Karpas-422 (cell line): Measurements from ENCODE around the gene RNASE2. TPM values are rescaled to one million over a fixed set of nuclear protein-coding genes. Genes with fewer than 3 reads are reported as not detected.
A peak's percentile ranks its signal among the peaks of the same experiment; 100 is the strongest.

Source experiments
- DNase-seq: peaks from one replicate; pipeline ENCODE4 v3.0.0-alpha.2; 2015
- H2AFZ ChIP-seq: fragments of 200-600 bp; sonication (generic); 2 replicates; pipeline ENCODE4 v1.6.1; 2014; ENCODE audit warnings: antibody characterized with exemption, low read length, mixed read lengths
- H3K27ac ChIP-seq: fragments of 200-600 bp; sonication (generic); 2 replicates; pipeline ENCODE4 v1.5.1; 2014; ENCODE audit warnings: mild to moderate bottlenecking, low read length, moderate library complexity
- H3K27me3 ChIP-seq: fragments of 200-600 bp; sonication (generic); 2 replicates; pipeline ENCODE4 v1.6.1; 2014; ENCODE audit warnings: low read length, mixed read lengths
- H3K36me3 ChIP-seq: fragments of 200-600 bp; sonication (generic); 2 replicates; pipeline ENCODE4 v1.6.1; 2014; ENCODE audit warnings: low read length, mixed read lengths; ENCODE audit not compliant: insufficient read depth
- H3K4me1 ChIP-seq: fragments of 200-600 bp; sonication (generic); 2 replicates; pipeline ENCODE4 v1.6.1; 2014; ENCODE audit warnings: mild to moderate bottlenecking, low read length, mixed read lengths
- H3K4me2 ChIP-seq: fragments of 200-600 bp; sonication (generic); 2 replicates; pipeline ENCODE4 v1.6.1; 2014; ENCODE audit warnings: low read length, low read depth, mild to moderate bottlenecking; ENCODE audit not compliant: poor library complexity, severe bottlenecking
- H3K4me3 ChIP-seq: fragments of 200-600 bp; sonication (generic); 2 replicates; pipeline ENCODE4 v1.5.1; 2014; ENCODE audit warnings: mild to moderate bottlenecking, antibody characterized with exemption, low read length, mixed read lengths
- H3K79me2 ChIP-seq: fragments of 200-600 bp; sonication (generic); 2 replicates; pipeline ENCODE4 v1.6.1; 2014; ENCODE audit warnings: mild to moderate bottlenecking, low read length, mixed read lengths
- H3K9ac ChIP-seq: fragments of 200-600 bp; sonication (generic); 2 replicates; pipeline ENCODE4 v1.6.0; 2014; ENCODE audit warnings: low read length
- H3K9me2 ChIP-seq: fragments of 200-600 bp; sonication (generic), shearing (Covaris generic); replicated peaks from 2 replicates; pipeline ENCODE4 v1.6.0; 2014; ENCODE audit warnings: mild to moderate bottlenecking, low read length, moderate library complexity; ENCODE audit not compliant: insufficient read depth
- H3K9me3 ChIP-seq: fragments of 300-700, 200-600 bp; sonication (generic); 2 replicates; pipeline ENCODE4 v1.6.1; 2014; ENCODE audit warnings: low read length, mixed read lengths
- H4K20me1 ChIP-seq: fragments of 200-600 bp; sonication (generic); 2 replicates; pipeline ENCODE4 v1.6.1; 2014; ENCODE audit warnings: mild to moderate bottlenecking, antibody characterized with exemption, low read length, low read depth; ENCODE audit not compliant: insufficient read depth
- total RNA-seq: library from RNA; depleted of rRNA; stranded (reverse); fragments of >200 nt; shearing (Covaris generic); gene quantifications from 2 replicates; pipeline ENCODE4 v1.2.3, GENCODE V29; 2014; ENCODE audit warnings: low replicate concordance

The RNASE2 gene
- total RNA-seq, 1 experiment from 2014 or later, result not detected

GRCh38 chr14:20986811-20987210 is 31.5 kb downstream of the RNASE2 start:
- peaks cover 3% of the 10 kb centered on the region; the same call in 1 of the 2 replicates for H3K36me3 ChIP-seq
- peaks cover 4% of the 10 kb centered on the region; the same call in 1 of the 2 replicates for H4K20me1 ChIP-seq
- H3K4me3 ChIP-seq, result no peak overlapping the region
- H3K4me2 ChIP-seq, result no peak overlapping the region
- no peak for DNase-seq
- no peaks in the 10 kb centered on the region for H3K9me2 ChIP-seq
- no peak overlapping the region for H3K27ac ChIP-seq
- peaks cover 19% of the 10 kb centered on the region for H3K79me2 ChIP-seq
- no peak overlapping the region for H3K9ac ChIP-seq
- no peak overlapping the region for H2AFZ ChIP-seq
- H3K4me1 ChIP-seq, result peaks cover 22% of the 10 kb centered on the region
- no peaks in the 10 kb centered on the region for H3K27me3 ChIP-seq
- no peaks in the 10 kb centered on the region for H3K9me3 ChIP-seq

GRCh38 chr14:20988717-20989470 is 33.6 kb downstream of the RNASE2 start:
- H3K4me1 ChIP-seq, result peaks cover 25% of the 10 kb centered on the region
- peak overlapping the region; percentile 62 for H3K4me3 ChIP-seq
- no peaks in the 10 kb centered on the region for H3K9me2 ChIP-seq
- H3K9me3 ChIP-seq, result no peaks in the 10 kb centered on the region
- peaks cover 20% of the 10 kb centered on the region; the same call in 1 of the 2 replicates for H3K36me3 ChIP-seq
- H3K79me2 ChIP-seq, result peaks cover 23% of the 10 kb centered on the region
- H3K4me2 ChIP-seq, result peak overlapping the region; percentile 92
- H3K9ac ChIP-seq, result peak overlapping the region; percentile 66
- DNase-seq, result no peak
- H2AFZ ChIP-seq, result no peak overlapping the region
- peaks cover 4% of the 10 kb centered on the region; the same call in 1 of the 2 replicates for H4K20me1 ChIP-seq
- peak overlapping the region; percentile 63 for H3K27ac ChIP-seq
- H3K27me3 ChIP-seq, result no peaks in the 10 kb centered on the region

DNA sequence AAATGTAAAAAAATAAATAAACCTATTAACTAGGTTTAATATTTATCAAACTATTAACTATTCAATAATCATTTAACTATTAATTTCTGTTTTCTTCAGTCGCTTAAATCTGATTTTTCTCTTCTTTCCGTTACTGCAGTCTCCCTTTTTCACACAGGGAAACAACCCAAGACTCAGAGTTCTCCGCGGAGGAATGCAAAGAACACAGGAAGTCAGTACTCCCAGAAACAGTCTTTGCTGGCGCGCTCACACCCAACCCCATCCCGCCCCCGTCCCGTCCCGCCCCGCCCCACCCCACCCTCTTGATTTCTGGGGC is 34.1 kb downstream of the RNASE2 start:
- Histone ChIP-seq H3K9ac (peak overlapping the region; percentile 66), H2AFZ (no peak overlapping the region), H3K4me2 (peak overlapping the region; percentile 92), H4K20me1 (peaks cover 4% of the 10 kb centered on the region; the same call in 1 of the 2 replicates), H3K27me3 (no peaks in the 10 kb centered on the region), H3K9me2 (no peaks in the 10 kb centered on the region), H3K4me3 (peak overlapping the region; percentile 62), H3K79me2 (peaks cover 23% of the 10 kb centered on the region), H3K9me3 (no peaks in the 10 kb centered on the region), H3K27ac (peak overlapping the region; percentile 63), H3K36me3 (peaks cover 26% of the 10 kb centered on the region; the same call in 1 of the 2 replicates), H3K4me1 (peaks cover 25% of the 10 kb centered on the region)
- no peak for DNase-seq

- H3K9me2 ChIP-seq, result no peaks in the 10 kb centered on the region
- H3K9ac ChIP-seq, result peak within 1 kb of the TSS; percentile 84
- no peaks in the 10 kb centered on the region for H3K27me3 ChIP-seq
- peak within 1 kb of the TSS; percentile 92 for H3K4me2 ChIP-seq
- peaks cover 4% of the 10 kb centered on the region; the same call in 1 of the 2 replicates for H4K20me1 ChIP-seq
- peak; percentile 100 for DNase-seq
- H3K79me2 ChIP-seq, result peaks cover 23% of the 10 kb centered on the region
- H3K36me3 ChIP-seq, result peaks cover 31% of the 10 kb centered on the region; the same call in 1 of the 2 replicates
- H2AFZ ChIP-seq, result peak within 1 kb of the TSS; percentile 80; the same call in 1 of the 2 replicates
- H3K27ac ChIP-seq, result peak within 1 kb of the TSS; percentile 63
- H3K4me3 ChIP-seq, result peak within 1 kb of the TSS; percentile 86
- H3K4me1 ChIP-seq, result peaks cover 25% of the 10 kb centered on the region
- no peaks in the 10 kb centered on the region for H3K9me3 ChIP-seq
Measured at GRCh38 chr14:20989787-20990600, 34.7 kb downstream of the RNASE2 start, which contains the start of gene METTL17. TSS of gene METTL17 (plus strand) at chr14:20989980. CDS start at chr14:20990003, 23 bp downstream.

GRCh38 chr14:20996521-20996920 is 41.2 kb downstream of the RNASE2 start:
- Histone ChIP-seq H3K79me2 (peaks cover 7% of the 10 kb centered on the region), H3K4me3 (no peak overlapping the region), H3K27me3 (no peaks in the 10 kb centered on the region), H3K4me2 (no peak overlapping the region), H3K27ac (no peak overlapping the region), H3K9me3 (no peaks in the 10 kb centered on the region), H2AFZ (no peak overlapping the region), H3K36me3 (peaks cover 45% of the 10 kb centered on the region; the same call in 1 of the 2 replicates), H4K20me1 (no peaks in the 10 kb centered on the region; the same call in 1 of the 2 replicates), H3K9ac (no peak overlapping the region), H3K4me1 (peaks cover 4% of the 10 kb centered on the region; the same call in 1 of the 2 replicates), H3K9me2 (no peaks in the 10 kb centered on the region)
- no peak for DNase-seq

DNA sequence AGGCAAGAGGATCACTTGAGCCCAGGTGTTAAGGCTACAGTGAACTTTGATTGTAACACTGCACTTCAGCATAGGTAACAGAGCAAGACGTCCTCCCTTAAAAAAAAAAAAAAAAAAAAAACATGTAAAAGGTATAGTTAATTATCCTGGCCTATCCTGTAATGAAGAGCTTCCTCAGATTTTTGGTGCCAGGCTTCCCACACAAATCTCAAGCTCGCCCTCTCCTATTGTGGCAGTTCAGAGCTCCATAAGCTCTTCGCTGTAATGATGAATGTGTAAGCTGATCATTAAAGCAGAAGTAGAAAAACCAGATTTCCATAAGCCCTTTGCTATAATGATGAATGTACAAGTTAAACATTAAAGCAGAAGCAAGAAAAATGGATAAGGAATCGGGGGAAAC is 41.8 kb downstream of the RNASE2 start:
- Histone ChIP-seq H3K4me1 (no peaks in the 10 kb centered on the region; the same call in 1 of the 2 replicates), H2AFZ (no peak overlapping the region), H3K4me3 (no peak overlapping the region), H3K9ac (no peak overlapping the region), H3K9me2 (no peaks in the 10 kb centered on the region), H4K20me1 (no peaks in the 10 kb centered on the region), H3K9me3 (no peaks in the 10 kb centered on the region), H3K36me3 (peaks cover 39% of the 10 kb centered on the region; the same call in 1 of the 2 replicates), H3K27me3 (no peaks in the 10 kb centered on the region), H3K27ac (no peak overlapping the region), H3K4me2 (no peak overlapping the region), H3K79me2 (peaks cover under 1% of the 10 kb centered on the region; the same call in 1 of the 2 replicates)
- no peak for DNase-seq

DNA sequence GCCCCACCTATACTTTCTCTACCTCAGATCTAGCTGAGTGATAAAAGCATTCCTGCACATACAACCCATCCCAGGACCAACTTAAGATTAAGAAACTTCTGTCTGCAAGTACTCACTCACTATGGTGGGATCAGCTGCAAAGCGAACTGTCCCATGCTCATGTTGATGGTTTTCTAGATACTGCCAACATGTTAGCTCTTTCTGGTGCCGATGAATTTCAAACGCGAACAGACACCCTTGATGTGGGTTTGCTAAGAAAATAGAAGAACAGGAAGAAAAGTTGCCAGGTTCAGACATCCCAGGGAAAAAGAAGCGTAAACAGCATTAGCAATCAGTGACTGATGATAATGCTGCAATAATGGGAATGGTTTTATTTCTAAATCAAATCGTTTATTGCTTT is 42.3 kb downstream of the RNASE2 start:
- Histone ChIP-seq H3K36me3 (peaks cover 34% of the 10 kb centered on the region; the same call in 1 of the 2 replicates), H3K9me3 (no peaks in the 10 kb centered on the region), H3K27ac (no peak overlapping the region), H4K20me1 (no peaks in the 10 kb centered on the region), H3K27me3 (no peaks in the 10 kb centered on the region), H3K9me2 (no peaks in the 10 kb centered on the region), H3K4me3 (no peak overlapping the region), H3K4me1 (no peaks in the 10 kb centered on the region), H2AFZ (no peak overlapping the region), H3K79me2 (no peaks in the 10 kb centered on the region), H3K9ac (no peak overlapping the region), H3K4me2 (no peak overlapping the region)
- no peak for DNase-seq

GRCh38 chr14:20998139-20998538 is 42.9 kb downstream of the RNASE2 start:
- Histone ChIP-seq H2AFZ (no peak overlapping the region), H3K4me1 (no peaks in the 10 kb centered on the region), H3K9me2 (no peaks in the 10 kb centered on the region), H3K27ac (no peak overlapping the region), H4K20me1 (no peaks in the 10 kb centered on the region), H3K79me2 (no peaks in the 10 kb centered on the region), H3K9ac (no peak overlapping the region), H3K9me3 (no peaks in the 10 kb centered on the region), H3K4me3 (no peak overlapping the region), H3K27me3 (no peaks in the 10 kb centered on the region), H3K4me2 (no peak overlapping the region), H3K36me3 (peaks cover 29% of the 10 kb centered on the region; the same call in 1 of the 2 replicates)
- no peak for DNase-seq
